ENCODE results near the gene WDR87.
A peak's percentile ranks its signal among the peaks of the same experiment; 100 is the strongest.

Gene WDR87

DNA sequence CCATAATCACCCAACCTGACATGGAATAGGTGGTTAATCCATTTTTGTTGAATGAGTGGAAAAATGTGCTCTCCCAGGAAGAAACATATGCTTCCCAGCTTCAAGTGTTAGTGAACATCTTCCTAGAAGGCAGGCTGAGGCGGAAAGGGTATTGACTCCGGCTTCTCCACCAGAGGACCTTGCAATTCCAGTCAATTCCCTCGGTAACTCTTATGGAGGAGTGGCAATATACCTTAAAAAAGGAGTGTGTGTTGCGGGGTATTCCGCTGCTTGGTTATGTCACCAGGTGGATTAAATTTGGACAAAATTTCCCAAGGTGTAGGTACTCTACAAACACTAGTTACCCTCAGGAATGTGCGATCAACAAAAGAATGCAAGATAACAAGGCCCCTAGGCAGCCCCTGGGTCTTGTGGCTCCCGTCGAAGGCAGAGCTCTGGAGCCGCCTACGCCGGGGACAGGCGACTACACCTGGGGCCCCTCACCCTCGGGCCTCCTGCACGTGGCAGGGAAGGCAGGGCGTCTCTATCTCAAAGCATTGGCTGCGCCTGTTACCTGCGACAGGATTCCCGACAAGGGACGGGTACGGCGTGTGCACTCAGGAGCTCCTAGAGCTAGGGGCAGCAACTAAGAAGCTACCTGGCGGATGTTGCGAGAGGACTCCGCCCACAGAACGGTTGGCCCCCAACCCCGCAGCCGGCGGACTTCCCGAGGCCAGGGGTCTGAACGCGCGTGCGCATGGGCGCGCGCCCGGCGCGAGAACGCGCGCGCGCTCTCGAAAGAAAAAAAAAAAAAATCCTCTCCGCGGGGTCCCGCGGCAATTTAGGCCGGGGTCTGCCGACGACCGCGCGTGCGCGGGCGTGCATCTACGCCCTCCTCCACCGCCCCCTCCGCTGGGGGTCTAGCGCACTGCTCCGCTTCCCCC, at the start of gene WDR87:
WDR87 (minus strand) TSS at position 649 of the 923 bp plus-strand sequence. CDS start 8,355 bp downstream, outside the sequence.
- DNase-seq: peak; percentile 79 to 95 (median 93)

GRCh38 chr19:37955986-37956385, 49.6 kb upstream of the WDR87 start:
- no peak for DNase-seq

- DNase-seq: no peak
These were observed 48.1 kb upstream of the WDR87 start for GRCh38 chr19:37954421-37954874.

DNA sequence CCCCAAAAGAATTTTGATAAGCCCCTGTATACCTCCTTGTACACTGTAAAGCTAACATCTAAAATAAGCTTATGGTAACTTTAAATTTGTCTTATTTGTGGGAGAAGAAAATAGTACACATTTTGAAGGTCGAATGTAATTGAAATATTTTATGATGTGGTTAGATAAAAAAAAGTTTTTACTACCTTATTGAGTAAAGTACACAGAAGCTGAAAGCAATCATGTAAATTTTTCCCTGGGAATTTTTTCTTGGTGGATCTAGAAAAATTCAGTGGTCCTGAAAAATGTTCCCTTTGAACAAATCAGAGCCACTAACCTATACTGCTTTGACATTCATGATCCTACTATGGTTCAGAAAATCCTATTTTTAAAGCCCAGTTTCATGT, 47.5 kb upstream of the WDR87 start:
- no peak for DNase-seq

GRCh38 chr19:37953171-37953917, 47.0 kb upstream of the WDR87 start:
- no peak for DNase-seq

DNA sequence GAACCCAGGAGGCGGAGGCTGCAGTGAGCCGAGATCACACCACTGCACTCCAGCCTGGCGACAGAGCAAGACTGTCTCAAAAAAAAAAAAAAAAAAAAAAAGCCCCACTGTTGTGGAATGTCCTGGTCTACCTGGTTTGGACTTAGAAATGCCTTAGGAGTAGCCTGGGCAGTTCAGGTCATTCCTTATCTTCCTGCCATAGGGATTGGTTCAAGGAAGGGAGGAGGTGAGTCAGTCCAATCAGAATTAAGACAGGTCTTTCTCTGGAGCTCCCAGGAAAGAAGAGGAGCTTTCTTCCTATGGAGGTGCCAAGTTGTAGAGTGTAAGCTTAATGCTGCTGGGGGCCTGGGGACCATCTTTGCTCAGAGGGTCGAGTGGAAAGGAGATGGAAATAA, 45.4 kb upstream of the WDR87 start:
- DNase-seq: no peak

DNA sequence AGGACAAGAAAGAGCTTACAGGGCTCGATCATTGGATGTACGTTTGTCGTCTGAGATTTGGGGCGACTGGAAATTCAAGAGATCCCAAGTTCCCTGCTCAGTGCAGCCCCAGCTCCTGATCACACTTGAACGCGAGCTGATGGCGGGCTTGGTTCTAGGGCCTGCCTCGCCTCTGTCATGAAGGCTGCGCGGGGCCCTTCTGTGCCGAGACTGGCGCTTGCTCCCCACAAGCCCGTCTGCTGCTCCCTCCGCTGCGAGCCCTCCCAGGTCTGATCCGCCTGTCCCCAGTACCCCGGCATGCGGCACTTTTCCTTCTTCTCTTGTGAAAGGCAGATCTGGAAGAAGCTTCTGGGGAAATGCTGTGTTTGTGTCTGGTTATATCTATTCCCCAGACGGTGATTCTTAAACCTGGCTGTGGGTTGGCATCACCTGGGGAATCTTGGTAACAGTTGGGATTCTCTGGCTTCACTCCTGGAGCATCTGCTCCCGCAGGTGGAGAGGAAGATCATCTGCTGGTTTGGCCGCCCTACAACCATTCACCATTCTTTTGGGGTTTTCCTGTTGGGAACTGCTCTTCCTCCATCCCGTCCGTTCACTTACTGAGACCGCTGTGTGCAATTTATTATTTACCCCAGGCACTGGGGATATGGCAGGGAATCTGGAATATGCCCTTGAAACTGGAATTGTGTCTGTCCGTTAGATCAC, 44.2 kb upstream of the WDR87 start:
- no peak for DNase-seq

GRCh38 chr19:37948362-37948761, 42.0 kb upstream of the WDR87 start:
- no peak for DNase-seq

DNA sequence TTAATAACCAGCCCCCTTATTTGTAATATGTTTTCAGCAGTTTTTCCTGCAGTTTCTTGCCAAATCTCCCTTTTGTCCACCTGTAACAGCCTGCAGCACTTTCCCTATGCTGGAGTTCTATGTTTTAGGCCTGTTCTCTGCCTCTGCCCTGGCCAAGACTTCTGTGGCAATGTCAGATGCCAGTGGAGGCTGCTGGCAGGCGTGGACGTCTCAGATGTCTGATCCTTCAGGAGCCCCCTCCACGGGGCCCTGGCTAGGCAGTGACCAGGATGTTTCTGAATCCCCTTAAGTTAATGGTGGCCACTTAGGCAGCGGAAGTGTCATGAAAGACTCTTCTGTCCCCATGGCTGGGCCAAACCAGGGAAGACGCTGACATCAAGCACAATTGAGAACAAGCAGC, 41.4 kb upstream of the WDR87 start:
- no peak for DNase-seq

DNA sequence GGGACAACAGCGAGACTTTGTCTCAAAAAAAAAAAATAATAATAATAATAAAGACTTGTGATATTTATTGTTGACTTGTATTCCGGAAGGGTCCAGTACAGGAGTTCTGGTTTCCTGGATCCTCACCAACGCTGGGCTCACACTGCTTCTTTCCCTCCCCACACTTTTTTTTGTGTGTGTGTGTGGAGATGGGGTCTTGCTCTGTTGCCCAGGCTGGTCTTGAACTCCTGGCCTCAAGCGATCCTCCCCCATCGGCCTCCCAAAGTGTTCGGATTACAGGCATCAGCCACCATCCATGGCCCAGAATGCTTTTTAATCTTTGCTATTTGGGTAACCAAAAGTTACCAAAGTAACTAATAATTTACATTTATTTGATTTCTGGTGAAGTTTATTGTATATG, 39.7 kb upstream of the WDR87 start:
- no peak for DNase-seq

- no peak for DNase-seq
These were observed 37.1 kb upstream of the WDR87 start for GRCh38 chr19:37943480-37943879.

GRCh38 chr19:37942516-37942902, 36.1 kb upstream of the WDR87 start:
- DNase-seq: no peak

DNA sequence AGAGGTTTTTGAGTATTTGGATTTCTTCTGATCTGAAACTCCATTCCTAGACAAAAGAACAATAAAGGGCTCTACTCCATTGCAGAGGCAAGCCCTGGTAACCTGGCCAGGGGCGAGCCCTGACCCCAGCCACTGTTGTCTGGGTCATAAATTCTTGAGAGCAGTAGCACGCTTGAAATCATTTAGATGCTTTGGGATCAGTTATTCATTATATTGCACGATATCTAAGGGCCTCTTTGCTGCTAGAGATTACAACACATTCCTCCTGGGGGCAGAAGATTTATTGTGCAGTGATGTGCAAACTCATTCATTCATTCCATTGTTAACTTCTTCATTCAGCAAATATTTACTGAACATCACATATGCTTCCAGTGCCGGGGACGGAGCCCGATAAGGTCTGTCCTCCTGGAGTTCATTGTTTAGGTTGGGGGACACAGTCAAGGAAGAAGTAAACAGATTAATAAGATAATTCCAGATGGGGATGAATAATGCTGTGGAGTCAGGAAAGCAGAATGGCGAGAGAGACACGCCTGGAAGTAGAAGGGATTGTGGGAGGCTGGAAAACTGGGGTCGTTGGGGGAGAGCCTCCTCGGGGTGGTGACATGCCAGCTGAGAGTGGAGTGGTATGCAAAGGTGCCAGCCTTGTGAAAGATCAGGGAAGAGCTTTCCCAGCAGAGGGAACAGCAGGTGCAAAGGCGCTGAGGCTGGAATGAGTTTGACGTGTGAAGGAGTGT, 35.6 kb upstream of the WDR87 start:
- DNase-seq: peak in 1 of 3 experiments; percentile 15

GRCh38 chr19:37938353-37938752, 32.0 kb upstream of the WDR87 start:
- DNase-seq: no peak

- no peak for DNase-seq
These were observed 30.5 kb upstream of the WDR87 start for GRCh38 chr19:37936886-37937285.

DNA sequence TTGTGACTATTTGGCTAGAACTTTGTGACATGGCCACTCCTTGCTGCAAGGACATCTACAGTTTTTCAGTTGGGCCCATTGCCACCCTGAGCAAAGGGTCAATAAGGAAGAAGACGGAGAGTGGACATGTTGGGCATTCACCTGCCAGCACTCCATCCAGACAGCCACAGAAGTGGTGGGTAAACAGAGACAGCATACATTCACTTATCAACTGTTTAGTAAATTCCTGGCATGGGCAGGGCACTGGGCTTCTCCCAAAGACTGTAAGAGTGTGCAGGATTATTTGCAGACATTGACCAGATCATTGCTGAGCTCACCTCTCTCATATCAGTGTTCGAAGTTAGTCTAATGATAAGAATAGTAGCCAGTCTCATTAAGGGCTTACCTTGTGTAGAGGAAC, 29.8 kb upstream of the WDR87 start:
- DNase-seq: no peak

DNA sequence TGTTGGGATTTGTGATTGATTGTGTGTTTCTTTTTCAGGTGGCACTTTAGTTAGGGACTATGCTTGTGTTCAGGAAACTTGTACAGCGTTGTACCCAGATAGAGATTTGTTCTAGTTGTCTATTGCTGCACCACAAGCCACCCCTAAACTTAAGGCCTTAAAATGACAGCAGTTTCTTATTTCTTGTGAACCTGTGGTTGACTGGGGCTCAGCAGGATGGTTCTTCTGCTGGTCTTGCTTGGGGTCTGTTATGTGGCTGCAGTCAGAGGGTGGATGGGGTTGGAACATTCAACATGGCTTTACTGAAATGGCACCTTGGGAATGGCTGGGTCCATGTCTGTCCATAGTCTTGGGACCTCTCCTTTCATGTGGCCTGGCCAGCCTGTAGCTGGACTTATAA, 28.9 kb upstream of the WDR87 start:
- no peak for DNase-seq

GRCh38 chr19:37933937-37934358, 27.6 kb upstream of the WDR87 start:
- peak in 2 of 3 experiments; percentile 57 to 80 for DNase-seq

DNA sequence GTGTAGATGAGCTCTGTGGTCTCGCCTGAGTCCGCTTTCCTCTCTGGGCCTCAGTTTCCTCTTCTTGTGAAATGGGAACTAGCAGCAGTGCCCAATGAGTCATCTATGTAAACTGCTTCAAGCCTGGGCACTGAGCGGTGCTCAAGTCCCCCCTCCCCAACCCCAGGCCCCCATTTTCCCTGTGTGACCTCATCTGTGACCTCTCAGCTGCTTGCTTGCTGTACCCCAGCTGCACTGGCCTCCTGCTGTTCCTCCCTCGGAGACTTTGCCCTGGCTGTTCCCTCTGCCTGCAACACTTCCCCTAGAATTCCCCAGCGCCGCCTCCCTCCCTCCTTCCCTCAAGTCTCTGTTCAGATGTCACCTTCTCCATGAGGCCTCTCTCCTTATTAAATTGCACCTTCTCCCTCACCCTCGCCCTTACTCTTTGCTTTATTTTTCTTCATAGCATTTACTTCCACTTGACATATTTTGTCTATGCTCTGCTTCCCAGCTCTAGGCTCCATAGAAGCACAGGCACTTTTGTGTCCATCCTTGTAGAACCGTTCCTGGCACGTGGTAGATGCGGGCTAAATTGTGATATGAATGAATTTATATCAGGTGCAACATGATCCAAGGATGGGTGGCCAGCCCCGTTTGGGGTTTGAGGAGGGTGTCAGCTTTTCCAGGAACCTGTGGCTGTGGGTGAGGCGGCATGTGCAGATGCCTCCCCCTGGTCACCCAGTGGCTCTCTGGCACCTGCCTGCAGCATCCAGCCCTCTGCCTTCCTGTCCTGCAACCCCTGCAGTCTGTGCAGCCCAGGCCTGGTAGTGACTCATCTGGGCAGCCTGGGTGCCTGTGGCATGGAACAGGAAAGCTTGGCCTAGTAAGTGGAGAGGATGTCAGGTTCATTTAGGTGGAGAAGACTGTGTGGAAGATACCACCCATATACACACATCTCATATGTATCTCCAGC, 26.9 kb upstream of the WDR87 start:
- DNase-seq: peak in 2 of 3 experiments; percentile 15 to 86

DNA sequence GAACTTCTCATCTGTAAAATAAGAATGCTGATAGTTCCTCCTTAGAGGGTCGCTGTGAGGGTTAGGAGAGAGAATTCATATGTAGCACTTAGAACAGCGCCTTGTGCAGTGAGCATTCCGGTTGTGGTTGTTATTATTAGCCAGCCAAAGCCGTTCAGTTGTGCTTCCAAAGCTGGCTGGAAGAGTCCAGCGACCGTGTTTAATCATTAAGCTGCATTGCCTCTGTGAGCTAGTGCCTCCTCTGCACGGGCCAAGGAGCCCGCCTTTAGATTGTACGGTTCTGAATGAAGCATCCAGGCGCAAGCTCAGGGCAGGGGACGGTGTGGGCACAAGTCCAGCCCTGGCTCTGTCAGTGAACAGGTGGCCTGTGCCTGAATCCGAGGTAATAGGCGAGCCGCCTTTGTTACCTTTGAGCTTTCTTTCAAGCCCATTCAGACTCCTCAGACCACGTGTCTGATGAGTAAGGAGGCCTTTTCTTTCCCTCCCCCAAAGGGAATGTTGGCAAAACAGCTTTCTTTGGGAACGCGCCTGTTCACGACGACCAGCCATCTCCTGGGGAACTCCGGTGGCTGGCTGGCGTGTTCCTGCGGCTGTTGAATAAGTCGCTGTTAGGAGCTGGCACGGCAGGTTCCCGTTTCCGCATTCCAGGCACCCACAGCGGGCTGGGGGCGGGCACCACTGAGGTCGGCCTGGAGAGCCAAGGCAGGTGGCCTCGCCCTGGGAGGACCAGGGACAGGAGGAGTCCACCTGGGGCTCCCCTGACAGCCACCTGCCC, 25.7 kb upstream of the WDR87 start:
- DNase-seq: peak; percentile 83 to 91 (median 90)
